Measurements from ENCODE around the gene C1QL1. TPM values are rescaled to one million over a fixed set of nuclear protein-coding genes. Genes with fewer than 3 reads are reported as not detected.

C1QL1 gene
- total RNA-seq, 1 experiment from 2014 or later: 1.5 TPM

GRCh38 chr17:45006927-45007461, 38.9 kb upstream of the C1QL1 start:
- no peak overlapping the region for H3K4me3 Mint-ChIP-seq (ENCODE audit: low read depth, unreplicated experiment)
- no TSS peak for BruUV-seq (replicated peaks)
- TF ChIP-seq CTCF (IDR thresholded peaks at IDR 0.05; ENCODE audit: unreplicated experiment): no peak
- no peak overlapping the region for H3K27ac Mint-ChIP-seq (ENCODE audit: unreplicated experiment)
- peaks cover 70% of the 10 kb centered on the region for H3K27me3 Mint-ChIP-seq (ENCODE audit: unreplicated experiment)
- no peaks in the 10 kb centered on the region for H3K4me1 Mint-ChIP-seq (ENCODE audit: low read depth, unreplicated experiment)
- DNase-seq: no peak
- CTCF ChIA-PET: no interaction called here
- H3K36me3 Mint-ChIP-seq (ENCODE audit: insufficient read depth, unreplicated experiment): no peaks in the 10 kb centered on the region
- intact Hi-C loops (cut with micrococcal nuclease; ENCODE audit: unreplicated experiment): no loop called here
- no peaks in the 10 kb centered on the region for H3K9me3 Mint-ChIP-seq (ENCODE audit: low read depth, unreplicated experiment)

- intact Hi-C loops (cut with micrococcal nuclease; ENCODE audit: unreplicated experiment): no loop called here
Observed at GRCh38 chr17:45005700-45006099, 37.6 kb upstream of the C1QL1 start.

GRCh38 chr17:45004388-45004787, 36.3 kb upstream of the C1QL1 start:
- Mint-ChIP-seq H3K27me3 (ENCODE audit: unreplicated experiment) (peaks cover 62% of the 10 kb centered on the region), H3K4me3 (ENCODE audit: low read depth, unreplicated experiment) (no peak overlapping the region), H3K36me3 (ENCODE audit: insufficient read depth, unreplicated experiment) (no peaks in the 10 kb centered on the region), H3K9me3 (ENCODE audit: low read depth, unreplicated experiment) (no peaks in the 10 kb centered on the region), H3K4me1 (ENCODE audit: low read depth, unreplicated experiment) (no peaks in the 10 kb centered on the region), H3K27ac (ENCODE audit: unreplicated experiment) (no peak overlapping the region)
- intact Hi-C loops (cut with micrococcal nuclease; ENCODE audit: unreplicated experiment): no loop called here
- TF ChIP-seq CTCF (IDR thresholded peaks at IDR 0.05; ENCODE audit: unreplicated experiment): no peak
- no peak for DNase-seq
- CTCF ChIA-PET: interaction anchor here (0.7 kb wide), 1 partner anchor 88 kb away, joined by 3 read pairs; no protein-coding TSS in a partner anchor
- BruUV-seq (replicated peaks): no TSS peak

More at GRCh38 chr17:45005700-45006099, 37.6 kb upstream of the C1QL1 start:
- no peak overlapping the region for H3K27ac Mint-ChIP-seq (ENCODE audit: unreplicated experiment)
- no peak for TF ChIP-seq CTCF (IDR thresholded peaks at IDR 0.05; ENCODE audit: unreplicated experiment)
- CTCF ChIA-PET: interaction anchor here (0.6 kb wide), 1 partner anchor 59 kb away, joined by 3 read pairs; no protein-coding TSS in a partner anchor
- DNase-seq: no peak
- no peak overlapping the region for H3K4me3 Mint-ChIP-seq (ENCODE audit: low read depth, unreplicated experiment)
- H3K9me3 Mint-ChIP-seq (ENCODE audit: low read depth, unreplicated experiment): no peaks in the 10 kb centered on the region
- peaks cover 70% of the 10 kb centered on the region for H3K27me3 Mint-ChIP-seq (ENCODE audit: unreplicated experiment)
- BruUV-seq (replicated peaks): no TSS peak
- no peaks in the 10 kb centered on the region for H3K4me1 Mint-ChIP-seq (ENCODE audit: low read depth, unreplicated experiment)
- H3K36me3 Mint-ChIP-seq (ENCODE audit: insufficient read depth, unreplicated experiment): no peaks in the 10 kb centered on the region

GRCh38 chr17:45003877-45004276, 35.8 kb upstream of the C1QL1 start:
- intact Hi-C loops (cut with micrococcal nuclease; ENCODE audit: unreplicated experiment): no loop called here
- H3K36me3 Mint-ChIP-seq (ENCODE audit: insufficient read depth, unreplicated experiment): no peaks in the 10 kb centered on the region
- H3K27me3 Mint-ChIP-seq (ENCODE audit: unreplicated experiment): peaks cover 64% of the 10 kb centered on the region
- no TSS peak for BruUV-seq (replicated peaks)
- no peaks in the 10 kb centered on the region for H3K4me1 Mint-ChIP-seq (ENCODE audit: low read depth, unreplicated experiment)
- CTCF ChIA-PET: interaction anchor here (0.7 to 1.1 kb wide), 2 partner anchors 83 to 87 kb away, joined by 3 read pairs; no protein-coding TSS in a partner anchor
- no peak overlapping the region for H3K27ac Mint-ChIP-seq (ENCODE audit: unreplicated experiment)
- no peak for TF ChIP-seq CTCF (IDR thresholded peaks at IDR 0.05; ENCODE audit: unreplicated experiment)
- H3K9me3 Mint-ChIP-seq (ENCODE audit: low read depth, unreplicated experiment): no peaks in the 10 kb centered on the region
- H3K4me3 Mint-ChIP-seq (ENCODE audit: low read depth, unreplicated experiment): no peak overlapping the region
- no peak for DNase-seq
